Measurements from ENCODE around the gene SYNJ1.

The SYNJ1 gene

GRCh38 chr21:32726839-32727686, 750 bp downstream of the SYNJ1 start:
- H3K9me3 Mint-ChIP-seq, result no peaks in the 10 kb centered on the region
- peak overlapping the region; percentile 97 for H3K4me3 Mint-ChIP-seq
- peak overlapping the region; percentile 83 for H3K27ac Mint-ChIP-seq
- peaks cover 12% of the 10 kb centered on the region for H3K4me1 Mint-ChIP-seq
- peak; percentile 5 to 25 for DNase-seq (ENCODE audit: low spot score in 2 of 2)
- no peaks in the 10 kb centered on the region for H3K27me3 Mint-ChIP-seq
- H3K36me3 Mint-ChIP-seq, result peaks cover 7% of the 10 kb centered on the region
- no peak for ATAC-seq (ENCODE audit: low read depth)

DNA sequence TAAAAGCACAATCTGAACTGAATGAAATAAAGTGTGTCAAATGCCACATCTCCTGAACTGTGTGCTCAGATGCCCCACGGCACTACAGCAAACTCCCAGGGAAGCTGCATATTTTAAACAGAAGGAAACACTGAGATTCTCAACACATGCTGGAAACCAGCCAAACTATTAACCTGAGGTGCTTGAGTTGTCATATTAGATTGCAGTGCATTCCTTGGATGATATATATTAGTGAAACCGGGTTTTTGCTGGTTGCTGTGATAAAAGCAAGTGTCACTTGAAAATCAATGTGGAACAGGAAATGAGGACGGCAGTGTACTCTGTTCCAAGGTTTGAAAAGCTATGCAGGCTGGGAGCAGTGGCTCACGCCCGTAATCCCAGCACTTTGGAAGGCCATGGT, 8.7 kb downstream of the SYNJ1 start:
- Mint-ChIP-seq H3K36me3 (peaks cover 21% of the 10 kb centered on the region), H3K27ac (no peak overlapping the region), H3K27me3 (peaks cover 23% of the 10 kb centered on the region), H3K4me1 (no peaks in the 10 kb centered on the region), H3K9me3 (peaks cover 4% of the 10 kb centered on the region), H3K4me3 (no peak overlapping the region)
- ATAC-seq (ENCODE audit: low read depth), result no peak
- DNase-seq (ENCODE audit: low spot score in 2 of 2), result no peak

GRCh38 chr21:32717851-32718316, 9.9 kb downstream of the SYNJ1 start:
- DNase-seq (ENCODE audit: low spot score in 2 of 2), result no peak
- no peak overlapping the region for H3K4me3 Mint-ChIP-seq
- peaks cover 4% of the 10 kb centered on the region for H3K9me3 Mint-ChIP-seq
- H3K36me3 Mint-ChIP-seq, result peaks cover 17% of the 10 kb centered on the region
- H3K4me1 Mint-ChIP-seq, result no peaks in the 10 kb centered on the region
- H3K27me3 Mint-ChIP-seq, result peaks cover 23% of the 10 kb centered on the region
- H3K27ac Mint-ChIP-seq, result no peak overlapping the region
- no peak for ATAC-seq (ENCODE audit: low read depth)

DNA sequence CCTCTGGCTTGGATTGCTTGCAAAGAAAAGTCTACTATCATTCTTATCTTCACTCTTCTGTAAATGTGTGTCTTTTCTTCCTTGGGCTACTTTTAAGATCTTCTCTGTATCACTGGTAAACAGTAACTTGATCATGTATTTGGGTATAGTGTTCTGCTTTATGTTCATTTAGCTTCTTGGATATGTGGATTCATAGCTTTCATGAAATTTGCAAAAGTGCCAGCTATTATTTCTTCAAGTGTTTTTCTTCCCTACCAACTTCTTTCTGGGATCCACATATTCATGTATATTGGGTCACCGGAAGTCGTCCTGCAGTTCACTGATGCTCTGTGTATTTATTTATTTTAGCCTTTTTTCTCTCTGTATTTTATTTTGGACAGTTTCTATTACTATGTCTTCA, 11.3 kb downstream of the SYNJ1 start:
- peaks cover 26% of the 10 kb centered on the region for H3K27me3 Mint-ChIP-seq
- H3K27ac Mint-ChIP-seq, result no peak overlapping the region
- ATAC-seq (ENCODE audit: low read depth), result no peak
- H3K4me3 Mint-ChIP-seq, result no peak overlapping the region
- H3K4me1 Mint-ChIP-seq, result peaks cover 9% of the 10 kb centered on the region
- no peak for DNase-seq (ENCODE audit: low spot score in 2 of 2)
- H3K36me3 Mint-ChIP-seq, result peaks cover 16% of the 10 kb centered on the region
- H3K9me3 Mint-ChIP-seq, result peaks cover 4% of the 10 kb centered on the region

DNA sequence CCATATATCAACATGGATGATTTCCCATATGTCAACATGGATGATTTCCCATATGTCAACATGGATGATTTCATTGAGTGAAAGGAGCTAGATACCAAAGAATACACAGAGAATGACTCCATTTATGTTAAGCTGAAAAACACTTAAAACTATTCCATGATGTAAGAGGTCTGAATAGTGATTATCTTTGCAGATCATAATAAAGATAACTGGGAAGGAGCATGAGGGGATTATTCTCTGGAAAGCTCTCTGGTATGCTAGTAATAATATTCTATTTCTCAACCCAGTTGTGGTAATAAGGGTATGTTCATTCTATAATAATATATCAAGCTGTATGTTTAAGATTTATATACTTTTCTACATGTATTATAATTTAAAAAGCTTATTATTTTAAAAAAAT, 14.1 kb downstream of the SYNJ1 start:
- peaks cover 25% of the 10 kb centered on the region for H3K27me3 Mint-ChIP-seq
- peaks cover 9% of the 10 kb centered on the region for H3K4me1 Mint-ChIP-seq
- ATAC-seq (ENCODE audit: low read depth), result no peak
- no peak overlapping the region for H3K4me3 Mint-ChIP-seq
- no peak overlapping the region for H3K27ac Mint-ChIP-seq
- peaks cover 4% of the 10 kb centered on the region for H3K9me3 Mint-ChIP-seq
- peaks cover 10% of the 10 kb centered on the region for H3K36me3 Mint-ChIP-seq
- no peak for DNase-seq (ENCODE audit: low spot score in 2 of 2)

- peaks cover 13% of the 10 kb centered on the region for H3K36me3 Mint-ChIP-seq
- H3K4me3 Mint-ChIP-seq, result no peak overlapping the region
- peaks cover 26% of the 10 kb centered on the region for H3K27me3 Mint-ChIP-seq
- H3K27ac Mint-ChIP-seq, result no peak overlapping the region
- H3K4me1 Mint-ChIP-seq, result peaks cover 12% of the 10 kb centered on the region
- DNase-seq (ENCODE audit: low spot score in 2 of 2), result no peak
- peaks cover 4% of the 10 kb centered on the region for H3K9me3 Mint-ChIP-seq
- ATAC-seq (ENCODE audit: low read depth), result no peak
Observed at GRCh38 chr21:32712641-32713040, 15.2 kb downstream of the SYNJ1 start.

DNA sequence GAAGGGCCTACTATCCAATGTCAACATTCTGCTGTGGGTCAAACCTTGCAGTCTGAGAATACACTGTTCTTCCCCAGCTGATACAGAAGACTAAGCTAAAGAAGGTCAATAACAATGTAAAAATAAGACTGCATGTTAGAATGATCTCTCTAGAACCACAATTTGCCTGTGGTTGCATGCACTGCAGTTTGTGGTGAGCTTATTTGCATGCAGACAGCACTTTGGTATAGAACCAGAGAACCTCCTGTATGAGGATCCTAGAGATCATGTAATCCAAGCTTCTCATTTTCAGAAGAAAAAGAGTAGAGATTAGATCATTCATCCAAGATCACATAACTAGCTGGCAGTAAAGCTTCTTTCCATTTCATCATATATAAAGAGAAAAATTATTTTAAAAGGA, 15.8 kb downstream of the SYNJ1 start:
- peak; percentile 100 for ATAC-seq (ENCODE audit: low read depth)
- H3K27me3 Mint-ChIP-seq, result peaks cover 22% of the 10 kb centered on the region
- H3K4me1 Mint-ChIP-seq, result peaks cover 12% of the 10 kb centered on the region
- H3K27ac Mint-ChIP-seq, result no peak overlapping the region
- H3K4me3 Mint-ChIP-seq, result no peak overlapping the region
- DNase-seq (ENCODE audit: low spot score in 2 of 2), result peak; percentile 22 to 59
- H3K9me3 Mint-ChIP-seq, result peaks cover 4% of the 10 kb centered on the region
- H3K36me3 Mint-ChIP-seq, result peaks cover 12% of the 10 kb centered on the region

DNA sequence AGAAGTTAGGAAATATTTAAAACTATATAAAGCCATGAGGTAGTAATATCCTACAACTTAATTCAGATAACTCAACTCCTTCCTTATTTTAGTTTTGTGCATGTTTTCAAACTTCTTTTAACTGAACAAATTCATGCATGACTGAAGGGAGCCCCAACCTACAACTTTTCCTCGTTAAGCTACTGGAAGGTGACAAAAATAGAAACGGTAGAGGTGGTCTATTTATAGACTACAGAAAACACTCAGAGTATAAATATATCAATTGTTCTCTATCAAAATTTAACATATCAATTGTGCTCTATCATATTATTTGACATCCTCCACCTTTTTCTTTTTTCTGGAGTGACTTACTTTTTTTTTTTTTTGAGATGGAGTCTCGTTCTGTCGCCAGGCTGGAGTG, 16.8 kb downstream of the SYNJ1 start:
- DNase-seq (ENCODE audit: low spot score in 2 of 2), result no peak
- H3K36me3 Mint-ChIP-seq, result peaks cover 8% of the 10 kb centered on the region

GRCh38 chr21:32710069-32710784, 17.6 kb downstream of the SYNJ1 start:
- H3K36me3 Mint-ChIP-seq, result peaks cover 6% of the 10 kb centered on the region
- no peaks in the 10 kb centered on the region for H3K9me3 Mint-ChIP-seq
- H3K27me3 Mint-ChIP-seq, result peaks cover 21% of the 10 kb centered on the region
- H3K4me1 Mint-ChIP-seq, result peaks cover 12% of the 10 kb centered on the region
- H3K4me3 Mint-ChIP-seq, result no peak overlapping the region
- ATAC-seq (ENCODE audit: low read depth) (no peak), DNase-seq (ENCODE audit: low spot score in 2 of 2) (no peak)
- H3K27ac Mint-ChIP-seq, result no peak overlapping the region

More for the DNA sequence above, 16.8 kb downstream of the SYNJ1 start:
- no peak overlapping the region for H3K27ac Mint-ChIP-seq
- peaks cover 20% of the 10 kb centered on the region for H3K27me3 Mint-ChIP-seq
- H3K4me1 Mint-ChIP-seq, result peaks cover 12% of the 10 kb centered on the region
- H3K9me3 Mint-ChIP-seq, result no peaks in the 10 kb centered on the region
- no peak overlapping the region for H3K4me3 Mint-ChIP-seq
- no peak for ATAC-seq (ENCODE audit: low read depth)

- Mint-ChIP-seq H3K36me3 (peaks cover 11% of the 10 kb centered on the region), H3K9me3 (no peaks in the 10 kb centered on the region), H3K4me1 (peaks cover 12% of the 10 kb centered on the region), H3K27ac (no peak overlapping the region), H3K27me3 (peaks cover 21% of the 10 kb centered on the region), H3K4me3 (no peak overlapping the region)
- DNase-seq (ENCODE audit: low spot score in 2 of 2) (no peak), ATAC-seq (ENCODE audit: low read depth) (no peak)
Observed at GRCh38 chr21:32708069-32708468, 19.7 kb downstream of the SYNJ1 start.

DNA sequence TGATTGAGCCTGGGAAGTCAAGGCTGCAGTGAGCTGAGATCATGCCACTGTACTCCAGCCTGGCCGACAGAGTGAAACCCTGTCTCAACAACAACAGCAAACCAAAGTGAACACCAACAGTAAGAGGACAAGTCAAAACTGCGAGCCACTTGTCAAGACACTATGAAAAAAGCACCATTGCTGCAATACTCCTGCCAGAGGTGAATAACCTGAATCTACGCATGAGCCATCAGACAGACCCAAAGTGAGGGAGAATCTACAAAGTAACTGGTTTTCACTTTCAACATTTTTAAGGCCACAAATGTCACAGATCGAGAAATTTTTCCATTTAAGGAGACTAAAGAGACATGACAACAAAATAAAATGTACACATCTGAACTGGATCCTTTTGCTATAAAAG, 21.9 kb downstream of the SYNJ1 start:
- ATAC-seq (ENCODE audit: low read depth), result no peak
- Mint-ChIP-seq H3K9me3 (no peaks in the 10 kb centered on the region), H3K36me3 (peaks cover 14% of the 10 kb centered on the region), H3K4me1 (peaks cover 3% of the 10 kb centered on the region), H3K27me3 (peaks cover 20% of the 10 kb centered on the region), H3K27ac (no peak overlapping the region), H3K4me3 (no peak overlapping the region)
- DNase-seq (ENCODE audit: low spot score in 2 of 2), result no peak

DNA sequence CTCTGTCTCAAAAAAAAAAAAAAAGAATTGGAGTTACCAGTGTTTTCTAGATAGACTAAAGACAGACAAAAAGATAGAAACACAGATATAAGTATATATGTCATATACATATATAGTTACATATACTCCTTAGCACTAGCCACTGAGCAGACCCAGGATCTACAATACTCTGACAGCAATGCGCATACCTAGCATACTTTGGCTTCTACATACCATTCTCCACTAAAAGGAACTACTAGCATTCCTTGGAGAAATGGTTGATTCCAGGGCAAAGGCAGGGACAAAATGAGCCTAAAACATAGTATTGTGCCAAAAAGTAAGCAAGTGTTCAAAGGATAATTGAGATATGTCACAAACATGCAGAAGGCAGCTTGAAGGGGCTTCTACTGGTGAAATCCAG, 22.7 kb downstream of the SYNJ1 start:
- peaks cover 14% of the 10 kb centered on the region for H3K36me3 Mint-ChIP-seq

GRCh38 chr21:32702702-32703101, 25.1 kb downstream of the SYNJ1 start:
- Mint-ChIP-seq H3K4me3 (no peak overlapping the region), H3K27ac (no peak overlapping the region), H3K27me3 (peaks cover 17% of the 10 kb centered on the region), H3K4me1 (no peaks in the 10 kb centered on the region), H3K36me3 (peaks cover 20% of the 10 kb centered on the region), H3K9me3 (no peaks in the 10 kb centered on the region)
- ATAC-seq (ENCODE audit: low read depth) (no peak), DNase-seq (ENCODE audit: low spot score in 2 of 2) (no peak)

More for the DNA sequence above, 22.7 kb downstream of the SYNJ1 start:
- Mint-ChIP-seq H3K4me1 (peaks cover 3% of the 10 kb centered on the region), H3K27me3 (peaks cover 20% of the 10 kb centered on the region), H3K4me3 (no peak overlapping the region), H3K9me3 (no peaks in the 10 kb centered on the region), H3K27ac (no peak overlapping the region)
- DNase-seq (ENCODE audit: low spot score in 2 of 2) (no peak), ATAC-seq (ENCODE audit: low read depth) (no peak)

DNA sequence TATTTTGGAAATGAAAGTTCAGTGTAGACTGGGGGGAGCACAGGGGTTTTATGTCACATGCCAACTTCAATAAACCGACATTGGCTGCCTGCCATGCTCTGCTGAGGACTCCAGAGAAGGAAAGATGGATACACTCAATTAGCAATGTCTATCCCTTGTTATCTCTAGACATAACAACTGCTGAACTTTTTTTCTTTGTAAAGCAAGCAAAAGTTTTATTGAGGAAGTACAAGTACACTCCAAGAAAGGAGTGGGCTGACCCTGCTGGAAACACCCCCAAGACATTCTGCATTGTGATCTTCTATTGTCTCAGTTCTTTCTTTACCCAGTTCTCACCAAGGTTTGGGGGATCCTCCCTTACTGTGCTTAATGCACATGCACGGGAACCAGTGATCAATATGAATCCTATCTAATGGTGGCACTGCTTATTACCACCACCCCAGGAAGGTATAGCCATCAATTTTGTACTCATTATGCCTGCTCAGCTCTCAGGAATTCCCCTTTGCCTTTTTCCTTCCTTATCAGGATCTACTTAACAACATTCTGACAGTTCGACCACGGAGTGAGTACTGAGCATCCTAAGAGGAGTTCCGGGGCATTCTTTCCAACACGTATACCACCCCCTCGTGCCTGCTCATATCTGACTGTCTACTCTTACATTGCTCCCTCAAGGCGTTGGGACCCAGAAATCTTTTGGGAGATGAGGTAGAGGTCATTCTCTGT, 28.7 kb downstream of the SYNJ1 start:
- no peaks in the 10 kb centered on the region for H3K9me3 Mint-ChIP-seq
- DNase-seq (ENCODE audit: low spot score in 2 of 2), result no peak
- no peaks in the 10 kb centered on the region for H3K4me1 Mint-ChIP-seq
- ATAC-seq (ENCODE audit: low read depth), result no peak
- no peak overlapping the region for H3K4me3 Mint-ChIP-seq
- no peak overlapping the region for H3K27ac Mint-ChIP-seq
- peaks cover 15% of the 10 kb centered on the region for H3K36me3 Mint-ChIP-seq
- peaks cover 5% of the 10 kb centered on the region for H3K27me3 Mint-ChIP-seq

Measured in memory B cell (primary cell).